Heart right ventricle (tissue), 16 donors: ENCODE results near the gene PLEKHH1. TPM values are rescaled to one million over a fixed set of nuclear protein-coding genes. Genes with fewer than 3 reads are reported as not detected.

Source experiments
- ATAC-seq, 8 donors: fragments of 200-7000 bp; cut with Tn5 transposase; one replicate each; pipeline ENCODE4 v1.9.1; 2020; ENCODE audit warnings: mild to moderate bottlenecking in 8 of 8, moderate library complexity in 8 of 8, moderate number of reproducible peaks in 1 of 8
- DNase-seq, 2 donors: peaks; one replicate each; pipeline ENCODE4 v3.0.0-alpha.2; 2020
- H3K27ac ChIP-seq, 10 donors: fragments of 200-600 bp; sonication (generic) in 2 of 10; one replicate each; pipeline versions ENCODE4 v1.5.0 to v1.8.0; 2020 to 2022; ENCODE audit warnings: mild to moderate bottlenecking in 3 of 10
- H3K27me3 ChIP-seq, 7 donors: fragments of 200-600 bp; one replicate each; pipeline ENCODE4 v1.8.0; 2021 to 2022; ENCODE audit warnings: mild to moderate bottlenecking in 2 of 7
- H3K36me3 ChIP-seq, 9 donors: fragments of 200-600 bp; sonication (generic) in 1 of 9; one replicate each; pipeline versions ENCODE4 v1.5.0 to v1.8.0; 2020 to 2022; ENCODE audit warnings: mild to moderate bottlenecking in 2 of 9
- H3K4me1 ChIP-seq, 9 donors: fragments of 200-600 bp; sonication (generic) in 1 of 9; one replicate each; pipeline versions ENCODE4 v1.5.0 to v1.8.0; 2020 to 2022; ENCODE audit warnings: mild to moderate bottlenecking in 4 of 9
- H3K4me3 ChIP-seq, 10 donors: fragments of 200-600 bp; sonication (generic) in 2 of 10; one replicate each; pipeline versions ENCODE4 v1.5.0 to v1.8.0; 2020 to 2022; ENCODE audit warnings: mild to moderate bottlenecking in 7 of 10, moderate library complexity in 2 of 10
- H3K9me3 ChIP-seq, 11 donors: fragments of 200-600 bp in 10 of 11; sonication (generic) in 2 of 11; one replicate each; pipeline versions ENCODE4 v1.5.0 to v1.8.0; 2013 to 2022; ENCODE audit warnings: mild to moderate bottlenecking in 2 of 11, control low read depth in 1 of 11, moderate library complexity in 1 of 11
- CTCF ChIP-seq, 9 donors: fragments of 200-600 bp; sonication (generic) in 2 of 9; IDR thresholded peaks; one replicate each; pipeline versions ENCODE4 v1.5.0 to v1.8.0; 2021 to 2022; ENCODE audit warnings: antibody characterized with exemption in 9 of 9, mild to moderate bottlenecking in 5 of 9, moderate library complexity in 1 of 9
- WGBS, 2 donors: extraction: QIAGEN DNeasy Blood & Tissue Kit; methylation state at CpG; one replicate each; pipeline ENCODE4 v1.1.7; 2013; ENCODE audit warnings: inconsistent platforms in 1 of 2; 5-methylcytosine and 5-hydroxymethylcytosine counted together
- intact Hi-C, 10 donors: fragments of 100-400 bp; cut with DNase I; formaldehyde crosslinking; loops; one replicate each; pipeline versions ENCODE4 v1.11.1 to v1.14.2; 2022
- polyA plus RNA-seq, 2 donors: library from polyadenylated mRNA; stranded (reverse); fragments of 200-250 nt; gene quantifications; one replicate each; pipeline ENCODE4 v1.2.3, GENCODE V29; 2013
- total RNA-seq, 10 donors: library from RNA; stranded (reverse); fragmentation: NEBNext Ultra II Directional in 3 of 10; extraction: Animal tissue kit (Norgen Biotek cat#: 25700) in 3 of 10; gene quantifications; one replicate each; pipeline versions ENCODE4 v1.2.1 to v1.2.4, GENCODE V29; 2021 to 2023
- donor health status: Arrhythmogenic right ventricular cardiomyopathy.
- donor health status: ischemic (EF 13 %, LVEDD 7.1; RV severe dilation, severe dysfunction).
- donor health status: healthy with polysubstance abuse.
- donor health status: DM: no; HTN: yes; CAD: no.
- donor health status: DM: no; HTN: no; CAD: no.
- donor health status: ischemic (EF 25% LVEDD 6.9; RV normal size, moderate dysfunction).
- donor health status: ischemic (EF 25% LVEDD 5.7; RV mildly dilated, moderate dysfunction).
- donor health status: healthy.
- donor health status: DM: yes; HTN: yes; CAD: no.
- donor health status: Ischemic cardiomyopathy.
- donor health status: ischemic (EF 35%, LVEDD 5.7; RV mildly dilated, moderate dysfunction).
- donor health status: nonischemic (EF 11% LVEDD 7.7; RV severe dilation, severe dysfunction).
- donor health status: DM: yes; HTN: yes; CAD: no.
- donor health status: PGD.
- donor health status: ischemic (EF 29% LVEDD 5.4; RV normal size, mild dysfunction).
- donor health status: nonischemic (EF 23%, LVEDD 6.1; RV moderate dilation, normal function).

Gene PLEKHH1
- total and polyA plus RNA-seq, 12 donors = 1.7 to 14.8 (median 3.7) TPM

- no peaks in the 10 kb centered on the region for H3K27me3 ChIP-seq
- H3K4me1 ChIP-seq = no peaks in the 10 kb centered on the region
- H3K9me3 ChIP-seq = no peaks in the 10 kb centered on the region
- peak in 1 of 9 donors; percentile 9 for TF ChIP-seq CTCF (IDR thresholded peaks at IDR 0.05)
- no peaks in the 10 kb centered on the region for H3K36me3 ChIP-seq
- no peak for ATAC-seq
- intact Hi-C loops = no loop called here
- WGBS, 2 donors = 77 to 79% methylated on average over 2 of the region's 2 CpGs
- DNase-seq = no peak
- no peak overlapping the region for H3K27ac ChIP-seq
- H3K4me3 ChIP-seq = no peak overlapping the region
Measured at GRCh38 chr14:67556671-67557070, 23.6 kb downstream of the PLEKHH1 start.

GRCh38 chr14:67557118-67557517, 24.0 kb downstream of the PLEKHH1 start:
- intact Hi-C loops = no loop called here
- WGBS, 2 donors = 81 to 86% methylated on average over 7 of the region's 7 CpGs

DNA sequence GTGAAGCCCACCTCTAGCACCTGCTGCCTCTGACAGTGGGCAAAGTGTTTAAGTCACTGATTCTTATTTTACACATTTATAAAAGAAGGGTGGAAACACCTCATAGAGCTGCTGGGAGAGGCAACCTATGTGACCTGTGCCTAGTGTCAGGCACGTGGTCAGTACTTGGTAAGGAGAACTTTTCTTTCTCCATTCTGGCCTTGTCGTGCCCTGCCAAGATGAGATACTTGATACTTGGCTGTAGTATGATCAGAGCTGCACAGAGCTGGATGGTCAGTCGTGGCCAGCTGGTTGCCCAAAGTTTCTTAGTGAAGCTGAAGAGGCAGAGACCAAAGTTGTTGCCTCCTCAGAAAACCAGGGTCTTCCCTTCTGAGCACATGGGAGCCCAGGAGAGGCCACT, 24.6 kb downstream of the PLEKHH1 start:
- 79 to 86% methylated on average over 3 of the region's 3 CpGs for WGBS, 2 donors
- intact Hi-C loops = no loop called here
- Histone ChIP-seq H3K4me1 (no peaks in the 10 kb centered on the region), H3K27me3 (no peaks in the 10 kb centered on the region), H3K9me3 (no peaks in the 10 kb centered on the region), H3K27ac (no peak overlapping the region), H3K4me3 (no peak overlapping the region), H3K36me3 (no peaks in the 10 kb centered on the region)
- no peak for TF ChIP-seq CTCF (IDR thresholded peaks at IDR 0.05)
- ATAC-seq = no peak
- DNase-seq = no peak

More at GRCh38 chr14:67557118-67557517, 24.0 kb downstream of the PLEKHH1 start:
- no peaks in the 10 kb centered on the region for H3K9me3 ChIP-seq
- no peak for ATAC-seq
- no peaks in the 10 kb centered on the region for H3K4me1 ChIP-seq
- no peak overlapping the region for H3K4me3 ChIP-seq
- TF ChIP-seq CTCF (IDR thresholded peaks at IDR 0.05) = no peak
- H3K27me3 ChIP-seq = no peaks in the 10 kb centered on the region
- no peaks in the 10 kb centered on the region for H3K36me3 ChIP-seq
- H3K27ac ChIP-seq = no peak overlapping the region
- DNase-seq = no peak

DNA sequence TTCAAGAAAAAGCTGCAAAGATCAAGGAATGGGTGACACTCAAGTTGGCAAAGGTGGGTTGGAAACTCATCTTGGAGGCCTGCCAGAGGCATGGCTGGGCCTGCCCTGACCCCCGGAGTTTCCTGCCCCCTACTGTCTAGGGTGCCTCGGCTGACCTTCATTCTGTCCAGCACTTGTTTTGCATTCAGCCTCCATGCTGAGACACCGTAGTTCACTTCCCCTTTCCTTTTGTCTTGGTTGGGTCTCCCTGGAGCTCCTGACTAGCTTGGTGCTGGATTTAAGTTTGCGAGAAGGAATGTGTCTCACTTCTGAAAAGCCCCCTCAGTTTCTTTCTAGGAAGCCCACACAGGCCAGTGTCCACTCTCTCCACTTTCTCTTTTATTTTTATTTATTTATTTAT, 26.5 kb downstream of the PLEKHH1 start:
- no peak overlapping the region for H3K27ac ChIP-seq
- H3K4me1 ChIP-seq = no peaks in the 10 kb centered on the region
- ATAC-seq (no peak), DNase-seq (no peak)
- no peaks in the 10 kb centered on the region for H3K27me3 ChIP-seq
- no peaks in the 10 kb centered on the region for H3K9me3 ChIP-seq
- H3K4me3 ChIP-seq = no peak overlapping the region
- intact Hi-C loops = loop anchor here in 1 of 10 donors (5.0 kb wide), 1 partner anchor 122 kb away; no protein-coding TSS in a partner anchor
- TF ChIP-seq CTCF (IDR thresholded peaks at IDR 0.05) = no peak
- H3K36me3 ChIP-seq = no peaks in the 10 kb centered on the region
- 51 to 55% methylated on average over 4 of the region's 4 CpGs for WGBS, 2 donors
